SK-N-SH (cell line): ENCODE measurements around the gene DNPEP.

Experiments used
- EP300 ChIP-seq, 2 experiments: IDR thresholded peaks; 2 replicates each; pipeline versions ENCODE4 v1.4.0 to v1.6.1; 2012; ENCODE audit warnings: borderline replicate concordance in 1 of 2, low read depth in 1 of 2, low read length in 1 of 2
- EZH2phosphoT487 ChIP-seq: fragments of 200-600 bp; sonication (generic); IDR thresholded peaks from 2 replicates; pipeline ENCODE4 v1.6.1; 2017; ENCODE audit warnings: low read depth, mixed run types, mild to moderate bottlenecking, antibody characterized with exemption, moderate library complexity, borderline replicate concordance
- FOXJ3 ChIP-seq: sonication (generic); formaldehyde crosslinking; IDR thresholded peaks from 2 replicates; pipeline ENCODE4 v1.5.1; 2020; ENCODE audit warnings: mild to moderate bottlenecking, missing genetic modification reagents
- FOXM1 ChIP-seq: IDR thresholded peaks from 2 replicates; pipeline ENCODE4 v1.4.0; 2012; ENCODE audit warnings: low read depth, mild to moderate bottlenecking
- GATA2 ChIP-seq: sonication (generic); formaldehyde crosslinking; IDR thresholded peaks from 2 replicates; pipeline ENCODE4 v1.5.0; 2020; ENCODE audit warnings: mild to moderate bottlenecking, missing genetic modification reagents
- POLR2AphosphoS5 ChIP-seq: IDR thresholded peaks from 2 replicates; pipeline ENCODE4 v1.6.1; 2012; ENCODE audit warnings: low read depth, low read length
- SIN3A ChIP-seq: IDR thresholded peaks from 2 replicates; pipeline ENCODE4 v1.6.1; 2012; ENCODE audit warnings: low read depth, mild to moderate bottlenecking, low read length, moderate library complexity, borderline replicate concordance
- SMC3 ChIP-seq: IDR thresholded peaks from 2 replicates; pipeline ENCODE4 v1.6.1; 2012; ENCODE audit warnings: low read depth, low read length, improper control_type of control experiment
- YY1 ChIP-seq: IDR thresholded peaks from 2 replicates; pipeline ENCODE4 v1.4.0; 2012; ENCODE audit warnings: low read depth, mild to moderate bottlenecking
- TF ChIP-seq, protein P1 (sequence below): IDR thresholded peaks from 2 replicates; pipeline ENCODE4 v1.6.1; 2012; ENCODE audit warnings: mild to moderate bottlenecking, low read depth, low read length, moderate library complexity
- TF ChIP-seq, protein P2 (sequence below): fragments of 200-600 bp; sonication (generic); IDR thresholded peaks from 2 replicates; pipeline ENCODE4 v1.6.1; 2017; ENCODE audit warnings: antibody characterized with exemption, mild to moderate bottlenecking, moderate library complexity
- TF ChIP-seq, protein P3 (sequence below): IDR thresholded peaks from 2 replicates; pipeline ENCODE4 v1.4.0; 2012; ENCODE audit warnings: low read depth, borderline replicate concordance
- TF ChIP-seq, protein P4 (sequence below): fragments of 150-350 bp; IDR thresholded peaks from 2 replicates; pipeline ENCODE4 v1.6.1; 2016; ENCODE audit warnings: mild to moderate bottlenecking, low read depth, low read length
- TF ChIP-seq, protein P5 (sequence below): IDR thresholded peaks from 2 replicates; pipeline ENCODE4 v1.4.0; 2012; ENCODE audit warnings: low read depth

DNA sequence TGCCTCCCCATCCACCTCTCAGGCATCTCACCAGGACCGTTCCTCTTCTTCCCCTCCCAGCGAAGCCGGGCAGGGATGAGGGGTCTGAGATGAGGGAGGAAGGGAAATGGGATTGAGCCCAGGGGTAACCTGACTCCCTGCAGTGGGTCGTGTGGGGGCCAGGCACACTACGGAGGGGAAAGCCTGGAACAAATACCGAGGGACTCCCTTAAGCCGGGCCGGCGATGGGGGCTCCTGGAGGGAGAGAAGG is 46.7 kb upstream of the DNPEP start:
- TF ChIP-seq, protein P1, sequence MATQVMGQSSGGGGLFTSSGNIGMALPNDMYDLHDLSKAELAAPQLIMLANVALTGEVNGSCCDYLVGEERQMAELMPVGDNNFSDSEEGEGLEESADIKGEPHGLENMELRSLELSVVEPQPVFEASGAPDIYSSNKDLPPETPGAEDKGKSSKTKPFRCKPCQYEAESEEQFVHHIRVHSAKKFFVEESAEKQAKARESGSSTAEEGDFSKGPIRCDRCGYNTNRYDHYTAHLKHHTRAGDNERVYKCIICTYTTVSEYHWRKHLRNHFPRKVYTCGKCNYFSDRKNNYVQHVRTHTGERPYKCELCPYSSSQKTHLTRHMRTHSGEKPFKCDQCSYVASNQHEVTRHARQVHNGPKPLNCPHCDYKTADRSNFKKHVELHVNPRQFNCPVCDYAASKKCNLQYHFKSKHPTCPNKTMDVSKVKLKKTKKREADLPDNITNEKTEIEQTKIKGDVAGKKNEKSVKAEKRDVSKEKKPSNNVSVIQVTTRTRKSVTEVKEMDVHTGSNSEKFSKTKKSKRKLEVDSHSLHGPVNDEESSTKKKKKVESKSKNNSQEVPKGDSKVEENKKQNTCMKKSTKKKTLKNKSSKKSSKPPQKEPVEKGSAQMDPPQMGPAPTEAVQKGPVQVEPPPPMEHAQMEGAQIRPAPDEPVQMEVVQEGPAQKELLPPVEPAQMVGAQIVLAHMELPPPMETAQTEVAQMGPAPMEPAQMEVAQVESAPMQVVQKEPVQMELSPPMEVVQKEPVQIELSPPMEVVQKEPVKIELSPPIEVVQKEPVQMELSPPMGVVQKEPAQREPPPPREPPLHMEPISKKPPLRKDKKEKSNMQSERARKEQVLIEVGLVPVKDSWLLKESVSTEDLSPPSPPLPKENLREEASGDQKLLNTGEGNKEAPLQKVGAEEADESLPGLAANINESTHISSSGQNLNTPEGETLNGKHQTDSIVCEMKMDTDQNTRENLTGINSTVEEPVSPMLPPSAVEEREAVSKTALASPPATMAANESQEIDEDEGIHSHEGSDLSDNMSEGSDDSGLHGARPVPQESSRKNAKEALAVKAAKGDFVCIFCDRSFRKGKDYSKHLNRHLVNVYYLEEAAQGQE, result no peak
- TF ChIP-seq, protein P2, sequence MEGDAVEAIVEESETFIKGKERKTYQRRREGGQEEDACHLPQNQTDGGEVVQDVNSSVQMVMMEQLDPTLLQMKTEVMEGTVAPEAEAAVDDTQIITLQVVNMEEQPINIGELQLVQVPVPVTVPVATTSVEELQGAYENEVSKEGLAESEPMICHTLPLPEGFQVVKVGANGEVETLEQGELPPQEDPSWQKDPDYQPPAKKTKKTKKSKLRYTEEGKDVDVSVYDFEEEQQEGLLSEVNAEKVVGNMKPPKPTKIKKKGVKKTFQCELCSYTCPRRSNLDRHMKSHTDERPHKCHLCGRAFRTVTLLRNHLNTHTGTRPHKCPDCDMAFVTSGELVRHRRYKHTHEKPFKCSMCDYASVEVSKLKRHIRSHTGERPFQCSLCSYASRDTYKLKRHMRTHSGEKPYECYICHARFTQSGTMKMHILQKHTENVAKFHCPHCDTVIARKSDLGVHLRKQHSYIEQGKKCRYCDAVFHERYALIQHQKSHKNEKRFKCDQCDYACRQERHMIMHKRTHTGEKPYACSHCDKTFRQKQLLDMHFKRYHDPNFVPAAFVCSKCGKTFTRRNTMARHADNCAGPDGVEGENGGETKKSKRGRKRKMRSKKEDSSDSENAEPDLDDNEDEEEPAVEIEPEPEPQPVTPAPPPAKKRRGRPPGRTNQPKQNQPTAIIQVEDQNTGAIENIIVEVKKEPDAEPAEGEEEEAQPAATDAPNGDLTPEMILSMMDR, result no peak
- TF ChIP-seq GATA2 (CRISPR knock-in tag), result no peak
- TF ChIP-seq EZH2phosphoT487, result no peak
- no peak for TF ChIP-seq SMC3
- no peak for TF ChIP-seq POLR2AphosphoS5
- no peak for TF ChIP-seq FOXM1
- TF ChIP-seq SIN3A, result no peak
- no peak for TF ChIP-seq YY1
- TF ChIP-seq, protein P3, sequence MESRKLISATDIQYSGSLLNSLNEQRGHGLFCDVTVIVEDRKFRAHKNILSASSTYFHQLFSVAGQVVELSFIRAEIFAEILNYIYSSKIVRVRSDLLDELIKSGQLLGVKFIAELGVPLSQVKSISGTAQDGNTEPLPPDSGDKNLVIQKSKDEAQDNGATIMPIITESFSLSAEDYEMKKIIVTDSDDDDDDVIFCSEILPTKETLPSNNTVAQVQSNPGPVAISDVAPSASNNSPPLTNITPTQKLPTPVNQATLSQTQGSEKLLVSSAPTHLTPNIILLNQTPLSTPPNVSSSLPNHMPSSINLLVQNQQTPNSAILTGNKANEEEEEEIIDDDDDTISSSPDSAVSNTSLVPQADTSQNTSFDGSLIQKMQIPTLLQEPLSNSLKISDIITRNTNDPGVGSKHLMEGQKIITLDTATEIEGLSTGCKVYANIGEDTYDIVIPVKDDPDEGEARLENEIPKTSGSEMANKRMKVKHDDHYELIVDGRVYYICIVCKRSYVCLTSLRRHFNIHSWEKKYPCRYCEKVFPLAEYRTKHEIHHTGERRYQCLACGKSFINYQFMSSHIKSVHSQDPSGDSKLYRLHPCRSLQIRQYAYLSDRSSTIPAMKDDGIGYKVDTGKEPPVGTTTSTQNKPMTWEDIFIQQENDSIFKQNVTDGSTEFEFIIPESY, result no peak
- no peak for TF ChIP-seq FOXJ3 (CRISPR knock-in tag)
- TF ChIP-seq EP300 (IDR thresholded peaks at IDR 0.05; ENCODE audit: borderline replicate concordance in 1 of 2, low read depth in 1 of 2, low read length in 1 of 2), result no peak
- TF ChIP-seq, protein P4, sequence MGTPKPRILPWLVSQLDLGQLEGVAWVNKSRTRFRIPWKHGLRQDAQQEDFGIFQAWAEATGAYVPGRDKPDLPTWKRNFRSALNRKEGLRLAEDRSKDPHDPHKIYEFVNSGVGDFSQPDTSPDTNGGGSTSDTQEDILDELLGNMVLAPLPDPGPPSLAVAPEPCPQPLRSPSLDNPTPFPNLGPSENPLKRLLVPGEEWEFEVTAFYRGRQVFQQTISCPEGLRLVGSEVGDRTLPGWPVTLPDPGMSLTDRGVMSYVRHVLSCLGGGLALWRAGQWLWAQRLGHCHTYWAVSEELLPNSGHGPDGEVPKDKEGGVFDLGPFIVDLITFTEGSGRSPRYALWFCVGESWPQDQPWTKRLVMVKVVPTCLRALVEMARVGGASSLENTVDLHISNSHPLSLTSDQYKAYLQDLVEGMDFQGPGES, result no peak
- TF ChIP-seq, protein P5, sequence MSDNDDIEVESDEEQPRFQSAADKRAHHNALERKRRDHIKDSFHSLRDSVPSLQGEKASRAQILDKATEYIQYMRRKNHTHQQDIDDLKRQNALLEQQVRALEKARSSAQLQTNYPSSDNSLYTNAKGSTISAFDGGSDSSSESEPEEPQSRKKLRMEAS, result no peak
